HepG2 (cell line): Measurements from ENCODE around the gene MAJIN. TPM values are rescaled to one million over a fixed set of nuclear protein-coding genes. Genes with fewer than 3 reads are reported as not detected.

Experiments used
- ATF7-NPFF ChIP-seq: sonication (generic); formaldehyde crosslinking; IDR thresholded peaks from 2 replicates; pipeline ENCODE4 v1.8.1; 2023; ENCODE audit warnings: mild to moderate bottlenecking, low read depth, missing genetic modification reagents, moderate library complexity
- CBX1 ChIP-seq: IDR thresholded peaks from one replicate; pipeline ENCODE4 v1.6.1; 2016; ENCODE audit warnings: antibody characterized with exemption, low read depth
- CREB1 ChIP-seq, 2 experiments: fragments of 450-650 bp in 1 of 2; IDR thresholded peaks; 2 replicates each; pipeline ENCODE4 v1.6.1; 2016 to 2017; ENCODE audit warnings: control low read depth in 1 of 2, mild to moderate bottlenecking in 1 of 2, missing compliant biosample characterization in 1 of 2, missing genetic modification characterization in 1 of 2
- EED ChIP-seq: sonication (generic); formaldehyde crosslinking; IDR thresholded peaks from 2 replicates; pipeline ENCODE4 v1.5.0; 2020; ENCODE audit warnings: mild to moderate bottlenecking, missing genetic modification reagents
- GATA4 ChIP-seq: sonication (generic); IDR thresholded peaks from 2 replicates; pipeline ENCODE4 v1.6.1; 2016; ENCODE audit warnings: antibody characterized with exemption, low read depth, borderline replicate concordance
- HNF4A ChIP-seq: sonication (generic); formaldehyde crosslinking; IDR thresholded peaks from 2 replicates; pipeline ENCODE4 v1.4.0; 2020; ENCODE audit warnings: missing genetic modification reagents
- KLF6 ChIP-seq: IDR thresholded peaks from 2 replicates; pipeline ENCODE4 v1.8.0; 2016; ENCODE audit warnings: missing biosample characterization, missing genetic modification reagents
- PCBP1 ChIP-seq: fragments of 200-400 bp; formaldehyde crosslinking; IDR thresholded peaks from 2 replicates; pipeline ENCODE4 v1.6.1; 2017; ENCODE audit warnings: mild to moderate bottlenecking, low read depth, low read length, borderline replicate concordance
- SP1 ChIP-seq, 2 experiments: fragments of 450-650 bp in 1 of 2; sonication (generic) in 1 of 2; formaldehyde crosslinking in 1 of 2; IDR thresholded peaks; 2 replicates each; pipeline versions ENCODE4 v1.4.0 to v1.6.1; 2016 to 2020; ENCODE audit warnings: missing genetic modification reagents in 1 of 2
- SP4 ChIP-seq: sonication (generic); formaldehyde crosslinking; IDR thresholded peaks from 2 replicates; pipeline ENCODE4 v1.8.1; 2023; ENCODE audit warnings: mild to moderate bottlenecking, missing genetic modification reagents
- ZFY ChIP-seq: sonication (generic); formaldehyde crosslinking; IDR thresholded peaks from 2 replicates; pipeline ENCODE4 v1.4.0; 2020; ENCODE audit warnings: missing genetic modification reagents
- ZMAT3 ChIP-seq: sonication (generic); formaldehyde crosslinking; conservative IDR thresholded peaks from 2 replicates; pipeline ENCODE4 v1.7.0; 2021; ENCODE audit warnings: missing genetic modification reagents
- ZNF33A ChIP-seq: sonication (generic); formaldehyde crosslinking; IDR thresholded peaks from 2 replicates; pipeline ENCODE4 v1.5.1; 2020; ENCODE audit warnings: missing genetic modification reagents, mild to moderate bottlenecking, moderate library complexity, borderline replicate concordance
- ZNF572 ChIP-seq: sonication (generic); formaldehyde crosslinking; IDR thresholded peaks from 2 replicates; pipeline ENCODE4 v1.5.1; 2020; ENCODE audit warnings: mild to moderate bottlenecking, missing genetic modification reagents
- ZNF652 ChIP-seq: IDR thresholded peaks from 2 replicates; pipeline ENCODE4 v1.6.1; 2016; ENCODE audit warnings: low read depth, borderline replicate concordance
- ZNF766 ChIP-seq: sonication (generic); formaldehyde crosslinking; IDR thresholded peaks from 2 replicates; pipeline ENCODE4 v1.5.0; 2020; ENCODE audit warnings: missing genetic modification reagents, borderline replicate concordance
- polyA plus RNA-seq, 8 experiments: library from polyadenylated mRNA; depleted of rRNA in 3 of 8; stranded (reverse) in 7 of 8; unstranded in 1 of 8; fragments of >200 nt; fragmentation: Illumina TruSeq in 4 of 8; extraction: Trizol in 4 of 8; gene quantifications; 2 replicates each; pipeline versions ENCODE4 v1.2.1 to v1.2.3, GENCODE V29; 2011 to 2016; ENCODE audit warnings: low read depth in 4 of 8, missing spikeins in 1 of 8, mixed read lengths in 1 of 8; ENCODE audit not compliant: insufficient read depth in 1 of 8
- total RNA-seq, 5 experiments: library from RNA; depleted of rRNA; stranded (reverse); fragments of >200 nt; fragmentation: Illumina TruSeq; extraction: Trizol; gene quantifications; 2 replicates each; pipeline ENCODE4 v1.2.3, GENCODE V29; 2016; ENCODE audit warnings: low read depth in 1 of 5
- TF ChIP-seq, protein P1 (sequence below): sonication (generic); formaldehyde crosslinking; IDR thresholded peaks from 2 replicates; pipeline ENCODE4 v1.4.0; 2020; ENCODE audit warnings: missing genetic modification reagents
- TF ChIP-seq, protein P2 (sequence below): sonication (generic); formaldehyde crosslinking; IDR thresholded peaks from 2 replicates; pipeline ENCODE4 v1.8.0; 2023; ENCODE audit warnings: mild to moderate bottlenecking, missing genetic modification reagents
- TF ChIP-seq, protein P3 (sequence below): sonication (generic); formaldehyde crosslinking; IDR thresholded peaks from 2 replicates; pipeline ENCODE4 v1.5.0; 2020; ENCODE audit warnings: missing genetic modification reagents, mild to moderate bottlenecking, borderline replicate concordance
- TF ChIP-seq, protein P4 (sequence below): sonication (generic); formaldehyde crosslinking; IDR thresholded peaks from 2 replicates; pipeline ENCODE4 v1.4.0; 2020; ENCODE audit warnings: low read depth, mild to moderate bottlenecking, missing genetic modification reagents
- TF ChIP-seq, protein P5 (sequence below): sonication (generic); IDR thresholded peaks from 2 replicates; pipeline ENCODE4 v1.6.1; 2016; ENCODE audit warnings: low read depth, borderline replicate concordance
- TF ChIP-seq, protein P6 (sequence below): sonication (generic); formaldehyde crosslinking; IDR thresholded peaks from 2 replicates; pipeline ENCODE4 v1.4.0; 2020; ENCODE audit warnings: mild to moderate bottlenecking, missing genetic modification reagents, borderline replicate concordance

MAJIN gene
- total and polyA plus RNA-seq, 2 of the 13 experiments (the other 11 are each of a cell fraction or from before 2014, with no cell fraction given): not detected

DNA sequence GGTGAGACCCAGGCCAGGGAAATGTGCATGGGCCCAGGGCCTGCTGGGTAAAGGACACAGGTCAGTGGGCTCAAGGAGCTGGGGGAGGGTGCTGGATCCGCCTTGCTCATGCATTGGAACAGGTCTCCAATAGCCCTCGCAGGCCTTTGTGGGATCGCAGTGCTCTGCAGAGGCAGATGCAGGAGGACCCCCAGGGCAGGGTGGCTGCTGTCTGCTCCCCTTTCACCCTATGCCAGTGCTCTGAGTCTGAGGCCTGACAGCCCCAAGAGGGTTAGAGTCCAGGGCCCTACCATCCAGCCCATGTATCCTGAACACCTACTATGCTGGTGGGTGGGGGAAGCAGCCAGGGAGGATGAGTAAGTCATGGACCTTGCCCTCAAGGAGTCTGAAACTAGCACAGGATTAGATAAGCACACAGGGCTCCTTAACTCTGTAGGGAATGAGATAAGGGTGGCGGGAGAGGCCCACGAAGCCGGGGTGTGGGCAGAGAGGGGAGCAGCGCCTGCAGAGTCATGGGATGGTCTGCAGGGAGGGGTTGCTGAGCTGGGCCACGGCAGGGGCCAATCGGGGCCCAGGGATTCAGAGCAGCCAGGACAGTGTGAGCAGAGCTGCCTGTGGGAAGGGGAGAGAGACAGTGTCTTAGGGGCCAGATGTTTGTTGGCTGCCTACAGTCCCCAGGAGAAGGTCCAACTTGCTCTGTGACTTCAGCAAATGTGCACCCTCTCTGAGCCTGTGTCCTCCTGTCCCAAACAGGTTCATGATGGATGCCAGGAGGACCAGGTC is 83.0 kb downstream of the MAJIN start (continued):
- TF ChIP-seq ZMAT3 (CRISPR knock-in tag): no peak
- TF ChIP-seq HNF4A: peak; percentile 45; the same call in 1 of the 2 replicates
- TF ChIP-seq, protein P1, sequence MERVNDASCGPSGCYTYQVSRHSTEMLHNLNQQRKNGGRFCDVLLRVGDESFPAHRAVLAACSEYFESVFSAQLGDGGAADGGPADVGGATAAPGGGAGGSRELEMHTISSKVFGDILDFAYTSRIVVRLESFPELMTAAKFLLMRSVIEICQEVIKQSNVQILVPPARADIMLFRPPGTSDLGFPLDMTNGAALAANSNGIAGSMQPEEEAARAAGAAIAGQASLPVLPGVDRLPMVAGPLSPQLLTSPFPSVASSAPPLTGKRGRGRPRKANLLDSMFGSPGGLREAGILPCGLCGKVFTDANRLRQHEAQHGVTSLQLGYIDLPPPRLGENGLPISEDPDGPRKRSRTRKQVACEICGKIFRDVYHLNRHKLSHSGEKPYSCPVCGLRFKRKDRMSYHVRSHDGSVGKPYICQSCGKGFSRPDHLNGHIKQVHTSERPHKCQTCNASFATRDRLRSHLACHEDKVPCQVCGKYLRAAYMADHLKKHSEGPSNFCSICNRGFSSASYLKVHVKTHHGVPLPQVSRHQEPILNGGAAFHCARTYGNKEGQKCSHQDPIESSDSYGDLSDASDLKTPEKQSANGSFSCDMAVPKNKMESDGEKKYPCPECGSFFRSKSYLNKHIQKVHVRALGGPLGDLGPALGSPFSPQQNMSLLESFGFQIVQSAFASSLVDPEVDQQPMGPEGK (CRISPR knock-in tag): no peak
- TF ChIP-seq, protein P2, sequence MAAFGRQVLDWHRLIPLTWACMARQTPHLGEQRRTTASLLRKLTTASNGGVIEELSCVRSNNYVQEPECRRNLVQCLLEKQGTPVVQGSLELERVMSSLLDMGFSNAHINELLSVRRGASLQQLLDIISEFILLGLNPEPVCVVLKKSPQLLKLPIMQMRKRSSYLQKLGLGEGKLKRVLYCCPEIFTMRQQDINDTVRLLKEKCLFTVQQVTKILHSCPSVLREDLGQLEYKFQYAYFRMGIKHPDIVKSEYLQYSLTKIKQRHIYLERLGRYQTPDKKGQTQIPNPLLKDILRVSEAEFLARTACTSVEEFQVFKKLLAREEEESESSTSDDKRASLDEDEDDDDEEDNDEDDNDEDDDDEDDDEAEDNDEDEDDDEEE (CRISPR knock-in tag): no peak
- TF ChIP-seq EED (CRISPR knock-in tag): 0 out of 2 replicates have a peak, but pooled peaks have one; percentile 30
- TF ChIP-seq, protein P3, sequence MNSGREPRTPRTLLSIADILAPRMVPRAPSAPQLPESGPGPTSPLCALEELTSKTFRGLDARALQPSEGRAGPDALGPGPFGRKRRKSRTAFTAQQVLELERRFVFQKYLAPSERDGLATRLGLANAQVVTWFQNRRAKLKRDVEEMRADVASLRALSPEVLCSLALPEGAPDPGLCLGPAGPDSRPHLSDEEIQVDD: no peak
- no peak for TF ChIP-seq ZNF766 (CRISPR knock-in tag)
- no peak for TF ChIP-seq PCBP1
- TF ChIP-seq SP4 (CRISPR knock-in tag): no peak
- TF ChIP-seq ZNF652 (CRISPR knock-in tag): no peak
- TF ChIP-seq GATA4: no peak
- TF ChIP-seq ZNF33A: no peak
- no peak for TF ChIP-seq SP1 (IDR thresholded peaks at IDR 0.05)
- TF ChIP-seq SP1 (CRISPR knock-in tag; IDR thresholded peaks at IDR 0.05): no peak
- 0 out of 2 replicates have a peak, but pooled peaks have one; percentile 19 for TF ChIP-seq ATF7-NPFF (CRISPR knock-in tag)
- TF ChIP-seq, protein P4, sequence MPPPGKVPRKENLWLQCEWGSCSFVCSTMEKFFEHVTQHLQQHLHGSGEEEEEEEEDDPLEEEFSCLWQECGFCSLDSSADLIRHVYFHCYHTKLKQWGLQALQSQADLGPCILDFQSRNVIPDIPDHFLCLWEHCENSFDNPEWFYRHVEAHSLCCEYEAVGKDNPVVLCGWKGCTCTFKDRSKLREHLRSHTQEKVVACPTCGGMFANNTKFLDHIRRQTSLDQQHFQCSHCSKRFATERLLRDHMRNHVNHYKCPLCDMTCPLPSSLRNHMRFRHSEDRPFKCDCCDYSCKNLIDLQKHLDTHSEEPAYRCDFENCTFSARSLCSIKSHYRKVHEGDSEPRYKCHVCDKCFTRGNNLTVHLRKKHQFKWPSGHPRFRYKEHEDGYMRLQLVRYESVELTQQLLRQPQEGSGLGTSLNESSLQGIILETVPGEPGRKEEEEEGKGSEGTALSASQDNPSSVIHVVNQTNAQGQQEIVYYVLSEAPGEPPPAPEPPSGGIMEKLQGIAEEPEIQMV (CRISPR knock-in tag): no peak
- TF ChIP-seq KLF6 (CRISPR knock-in tag): no peak
- TF ChIP-seq CBX1: peak; percentile 22
- TF ChIP-seq, protein P5, sequence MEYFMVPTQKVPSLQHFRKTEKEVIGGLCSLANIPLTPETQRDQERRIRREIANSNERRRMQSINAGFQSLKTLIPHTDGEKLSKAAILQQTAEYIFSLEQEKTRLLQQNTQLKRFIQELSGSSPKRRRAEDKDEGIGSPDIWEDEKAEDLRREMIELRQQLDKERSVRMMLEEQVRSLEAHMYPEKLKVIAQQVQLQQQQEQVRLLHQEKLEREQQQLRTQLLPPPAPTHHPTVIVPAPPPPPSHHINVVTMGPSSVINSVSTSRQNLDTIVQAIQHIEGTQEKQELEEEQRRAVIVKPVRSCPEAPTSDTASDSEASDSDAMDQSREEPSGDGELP: no peak
- TF ChIP-seq, protein P6, sequence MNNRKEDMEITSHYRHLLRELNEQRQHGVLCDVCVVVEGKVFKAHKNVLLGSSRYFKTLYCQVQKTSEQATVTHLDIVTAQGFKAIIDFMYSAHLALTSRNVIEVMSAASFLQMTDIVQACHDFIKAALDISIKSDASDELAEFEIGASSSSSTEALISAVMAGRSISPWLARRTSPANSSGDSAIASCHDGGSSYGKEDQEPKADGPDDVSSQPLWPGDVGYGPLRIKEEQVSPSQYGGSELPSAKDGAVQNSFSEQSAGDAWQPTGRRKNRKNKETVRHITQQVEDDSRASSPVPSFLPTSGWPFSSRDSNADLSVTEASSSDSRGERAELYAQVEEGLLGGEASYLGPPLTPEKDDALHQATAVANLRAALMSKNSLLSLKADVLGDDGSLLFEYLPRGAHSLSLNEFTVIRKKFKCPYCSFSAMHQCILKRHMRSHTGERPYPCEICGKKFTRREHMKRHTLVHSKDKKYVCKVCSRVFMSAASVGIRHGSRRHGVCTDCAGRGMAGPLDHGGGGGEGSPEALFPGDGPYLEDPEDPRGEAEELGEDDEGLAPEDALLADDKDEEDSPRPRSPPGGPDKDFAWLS: no peak
- TF ChIP-seq CREB1 (IDR thresholded peaks at IDR 0.05): no peak
- no peak for TF ChIP-seq CREB1 (CRISPR knock-in tag; IDR thresholded peaks at IDR 0.05)
- TF ChIP-seq ZFY (CRISPR knock-in tag): no peak
- no peak for TF ChIP-seq ZNF572 (CRISPR knock-in tag)
